ENCODE measurements around the gene CNDP1.
"Not testable (repeated sequence)": the region's sequence is repeated elsewhere in the genome, so short reads cannot be mapped to it uniquely, and the experiment has no call there.

Gene CNDP1

DNA sequence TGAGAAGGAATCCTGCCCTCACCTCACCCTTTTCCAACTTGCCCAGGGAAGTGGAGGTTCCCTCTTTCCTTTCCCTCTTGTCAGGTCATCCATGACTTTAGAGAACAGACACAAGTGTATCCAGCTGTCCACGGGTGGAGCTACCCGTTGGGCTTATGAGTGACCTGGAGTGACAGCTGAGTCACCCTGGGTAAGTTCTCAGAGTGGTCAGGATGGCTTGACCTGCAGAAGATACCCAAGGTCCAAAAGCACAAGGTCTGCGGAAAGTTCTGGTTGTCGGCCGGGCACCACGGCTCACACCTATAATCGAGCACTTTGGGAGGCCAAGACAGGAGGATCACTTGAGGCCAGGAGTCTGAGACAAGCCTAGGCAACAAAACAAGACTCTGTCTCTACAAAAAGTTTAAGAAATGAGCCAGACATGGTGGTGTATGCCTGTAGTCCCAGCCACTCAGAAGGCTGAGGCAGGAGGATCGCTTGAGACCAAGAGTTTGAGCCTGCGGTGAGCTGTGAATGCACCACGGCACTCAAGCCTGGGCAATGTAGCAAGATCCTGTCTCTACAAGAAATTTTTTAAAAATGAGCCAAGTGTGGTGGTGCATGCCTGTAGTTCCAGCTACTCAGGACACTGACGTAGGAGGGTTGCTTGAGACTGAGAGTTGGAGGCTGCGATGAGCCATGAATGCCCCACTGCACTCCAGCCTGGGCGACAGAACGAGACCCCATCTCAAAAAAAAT lies 14.0 kb upstream of the CNDP1 start:
- DNase-seq (ENCODE audit: low read depth in 2 of 3, low spot score in 1 of 3) = no peak

- DNase-seq (ENCODE audit: low read depth in 2 of 3, low spot score in 1 of 3) = no peak
Observed at GRCh38 chr18:74521068-74521725, 13.1 kb upstream of the CNDP1 start.

DNA sequence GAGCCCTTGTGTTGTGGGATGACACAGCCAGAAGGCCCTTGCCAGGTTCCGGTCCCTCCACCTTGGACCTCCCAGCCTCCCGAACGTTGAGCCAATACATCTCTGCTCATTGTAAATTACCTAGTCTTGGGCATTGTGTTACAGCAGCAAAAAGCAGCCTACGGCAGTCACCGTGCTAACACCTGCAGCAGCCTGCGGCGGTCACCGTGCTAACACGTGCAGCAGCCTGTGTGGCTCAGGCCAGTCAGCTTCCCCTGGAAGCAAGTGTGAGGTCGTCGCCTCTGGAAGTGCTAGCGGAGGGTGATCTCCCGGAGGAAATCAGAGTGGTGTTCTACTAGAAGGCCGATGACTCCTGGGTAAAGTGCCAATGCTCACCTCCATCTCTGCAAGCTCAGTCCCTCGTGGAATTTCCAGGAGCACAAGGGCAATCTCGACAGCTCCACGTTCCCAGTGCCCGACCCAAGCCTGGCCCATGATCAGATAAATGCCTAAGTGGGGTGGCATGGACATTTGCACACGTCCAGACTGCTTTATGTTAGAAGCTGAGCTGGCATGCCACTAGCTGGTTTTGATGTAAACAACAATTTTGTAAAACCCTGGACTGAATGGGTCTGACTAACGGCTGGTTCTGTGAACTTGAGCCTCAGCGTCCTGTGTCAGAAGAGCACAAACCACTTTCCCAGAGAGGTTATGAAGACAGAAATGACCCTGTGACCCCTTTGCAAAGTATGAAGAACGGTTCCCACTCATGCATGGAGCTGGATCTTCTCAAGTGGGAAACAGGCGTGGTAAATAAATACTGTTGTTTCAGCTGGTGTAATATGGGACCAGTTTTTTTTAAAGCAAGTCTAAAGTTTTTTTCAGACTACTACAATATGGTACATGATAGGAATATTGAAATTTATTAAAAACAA lies 11.4 kb upstream of the CNDP1 start:
- DNase-seq (ENCODE audit: low read depth in 2 of 3, low spot score in 1 of 3) = no peak

DNA sequence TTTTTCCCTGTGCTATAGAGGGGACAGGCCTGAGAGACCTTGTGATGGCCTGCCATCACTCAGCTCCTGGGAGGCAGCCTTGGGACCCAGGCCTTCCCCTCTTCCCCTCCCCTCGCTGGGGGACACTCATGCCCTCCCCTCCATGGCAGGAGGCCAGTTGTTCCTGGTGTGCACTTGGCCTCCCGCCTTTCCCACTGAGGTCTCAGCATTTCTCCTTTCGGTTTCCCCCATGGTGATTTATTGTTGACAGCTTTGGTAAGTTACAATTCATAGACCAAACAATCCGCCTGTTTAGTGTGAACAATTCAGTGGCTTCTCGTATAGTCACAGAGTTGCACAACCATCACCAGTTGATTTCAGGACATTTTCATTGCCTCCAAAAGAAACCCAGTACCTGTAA lies 10.2 kb upstream of the CNDP1 start:
- DNase-seq (ENCODE audit: low read depth in 2 of 3, low spot score in 1 of 3) = no peak

- not testable (repeated sequence) for DNase-seq (ENCODE audit: low read depth in 2 of 3, low spot score in 1 of 3)
Observed at GRCh38 chr18:74524915-74525314, 9.4 kb upstream of the CNDP1 start.

- no peak for DNase-seq (ENCODE audit: low read depth in 2 of 3, low spot score in 1 of 3)
Observed at GRCh38 chr18:74525741-74526140, 8.6 kb upstream of the CNDP1 start.

DNA sequence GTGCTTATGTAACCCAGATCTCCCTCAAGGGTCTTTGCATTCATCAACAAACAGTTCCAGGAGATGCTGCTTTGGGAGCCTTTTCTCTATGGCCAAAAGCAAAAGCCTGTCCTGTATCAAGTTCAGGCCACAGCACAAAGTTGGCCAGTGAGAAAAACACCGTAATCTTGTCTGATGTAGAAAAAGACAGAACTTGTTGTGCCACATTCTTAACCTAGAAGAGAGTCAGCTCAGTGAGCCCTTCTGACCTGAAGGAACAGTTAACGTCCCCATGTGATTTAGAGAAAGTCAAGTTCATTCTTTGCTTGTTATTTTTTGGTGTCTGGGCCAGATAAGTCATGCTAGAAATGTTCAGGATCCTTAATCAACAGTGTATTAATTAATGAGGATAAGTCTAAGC lies 7.8 kb upstream of the CNDP1 start:
- no peak for DNase-seq (ENCODE audit: low read depth in 2 of 3, low spot score in 1 of 3)

DNA sequence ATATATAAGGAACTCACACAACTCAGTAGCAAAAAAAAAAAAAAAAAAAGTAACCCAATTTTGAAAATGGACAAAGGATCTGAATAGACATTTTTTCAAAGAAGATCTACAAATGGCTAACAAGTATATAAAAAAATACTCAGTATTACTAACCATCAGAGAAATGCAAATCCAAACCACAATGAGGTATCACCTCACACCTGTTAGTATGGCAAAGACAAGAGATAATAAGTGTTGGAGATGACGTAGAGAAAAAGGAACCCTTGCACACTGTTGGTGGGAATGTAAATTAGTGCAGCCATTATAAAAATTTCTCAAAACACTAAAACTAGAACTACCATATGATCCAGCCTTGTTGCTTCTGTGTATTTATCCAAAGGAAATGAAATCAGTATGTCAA lies 5.8 kb upstream of the CNDP1 start:
- DNase-seq (ENCODE audit: low read depth in 2 of 3, low spot score in 1 of 3) = no peak

DNA sequence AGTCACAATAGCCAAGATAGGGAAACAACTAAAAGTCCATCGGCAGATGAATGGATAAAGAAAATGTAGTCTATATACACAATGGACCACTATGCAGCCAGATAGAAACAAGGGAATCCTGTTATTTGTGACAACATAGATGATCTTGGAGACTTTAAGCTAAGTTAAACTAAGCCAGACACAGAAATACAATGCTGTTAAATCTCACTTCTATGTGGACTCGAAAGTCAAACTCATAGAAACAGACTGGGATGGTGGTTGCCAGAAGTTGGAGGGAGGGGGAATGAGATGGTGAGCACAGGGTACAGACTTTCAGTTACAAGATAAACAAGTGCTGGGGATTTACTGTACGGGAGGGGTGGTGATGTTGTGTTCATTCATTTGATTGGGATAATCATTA lies 5.4 kb upstream of the CNDP1 start:
- no peak for DNase-seq (ENCODE audit: low read depth in 2 of 3, low spot score in 1 of 3)

DNA sequence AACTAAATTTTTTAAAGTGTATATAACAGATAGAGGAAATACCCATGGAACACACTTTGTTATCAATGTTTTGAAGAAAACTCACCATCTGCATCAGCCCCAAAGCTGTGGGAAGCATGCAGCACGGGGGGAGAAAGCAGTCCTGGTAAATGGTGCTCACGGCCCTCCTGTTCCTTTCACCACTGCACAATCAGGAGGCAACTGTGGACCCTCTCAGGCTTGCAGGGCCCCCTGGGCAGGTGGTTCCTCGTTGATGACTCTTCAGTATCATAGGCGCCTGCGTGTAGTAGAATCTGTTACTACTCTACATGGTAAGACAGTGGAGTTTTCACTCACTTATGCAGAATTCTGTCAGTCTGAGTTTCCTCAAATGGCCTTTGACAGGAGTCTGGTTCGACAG lies 4.9 kb upstream of the CNDP1 start:
- DNase-seq (ENCODE audit: low read depth in 2 of 3, low spot score in 1 of 3) = no peak

- no peak for DNase-seq (ENCODE audit: low read depth in 2 of 3, low spot score in 1 of 3)
Observed at GRCh38 chr18:74529811-74530583, 4.3 kb upstream of the CNDP1 start.

GRCh38 chr18:74530584-74530862 lies 3.8 kb upstream of the CNDP1 start:
- DNase-seq (ENCODE audit: low read depth in 2 of 3, low spot score in 1 of 3) = no peak

DNA sequence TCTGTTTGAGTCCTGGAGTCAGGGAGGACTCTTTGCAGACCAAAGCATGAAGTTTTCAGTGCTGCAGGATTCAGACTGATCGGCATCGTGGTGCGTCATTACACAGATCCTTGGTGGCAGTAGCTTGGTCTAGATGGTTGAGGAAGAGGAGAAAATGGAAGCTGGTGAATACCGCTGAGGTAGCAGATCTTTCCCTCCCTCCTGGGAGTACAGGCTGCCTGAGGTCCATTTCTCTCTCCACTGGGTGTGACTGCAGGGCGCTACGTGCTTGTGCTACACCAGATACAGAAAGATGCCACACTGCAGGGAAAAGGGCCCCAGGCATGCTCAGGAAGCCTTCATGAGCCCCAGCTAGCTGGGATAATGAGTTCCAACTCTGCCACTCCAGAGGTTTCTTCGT lies 3.3 kb upstream of the CNDP1 start:
- no peak for DNase-seq (ENCODE audit: low read depth in 2 of 3, low spot score in 1 of 3)

DNA sequence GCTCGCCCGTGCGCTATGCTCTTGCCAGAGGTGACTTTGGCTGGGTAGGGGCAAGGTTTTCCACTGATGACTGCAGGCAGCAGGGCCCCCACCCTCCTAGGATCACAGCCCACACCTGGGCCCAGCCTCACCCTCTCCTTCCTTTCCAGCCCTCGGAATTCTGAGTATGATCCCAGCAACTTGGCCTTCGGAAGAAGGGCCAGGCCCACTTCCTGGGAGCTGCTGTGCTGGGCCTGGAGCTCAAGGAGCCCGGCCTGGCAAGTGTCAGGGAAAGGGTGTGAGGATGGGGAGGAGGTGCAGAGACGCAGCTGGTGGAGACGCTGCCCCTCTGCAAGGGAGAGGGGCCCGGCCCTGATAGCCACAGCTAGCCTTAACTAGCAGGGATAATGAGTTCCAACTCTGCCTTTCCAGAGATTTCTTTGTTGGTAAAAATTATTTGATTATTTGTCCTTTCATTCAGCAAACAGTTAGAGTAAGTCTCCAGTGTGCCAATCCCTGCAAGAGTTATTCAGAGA lies 1.7 kb upstream of the CNDP1 start:
- DNase-seq (ENCODE audit: low read depth in 2 of 3, low spot score in 1 of 3) = no peak

DNA sequence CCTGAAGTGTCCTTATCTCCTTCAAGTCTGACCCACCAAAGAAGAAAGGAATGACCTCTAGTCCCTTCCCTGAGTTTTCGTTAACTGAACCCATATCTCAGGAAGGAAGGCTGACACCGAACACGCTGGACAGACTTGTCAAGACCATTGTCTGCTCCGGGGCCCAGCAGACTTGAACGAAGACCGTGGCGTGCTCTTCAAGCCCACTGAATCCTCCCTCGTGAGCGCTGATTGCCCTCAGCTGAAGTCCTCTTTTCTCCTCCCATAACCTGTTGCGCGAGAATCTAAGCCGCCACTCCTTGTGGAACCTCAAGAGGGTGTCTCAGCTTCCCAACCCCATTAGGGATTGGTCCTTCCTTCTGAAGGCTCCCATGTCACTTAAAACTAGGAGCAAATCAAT lies 634 bp upstream of the CNDP1 start:
- DNase-seq (ENCODE audit: low read depth in 2 of 3, low spot score in 1 of 3) = no peak

GRCh38 chr18:74534981-74535649 lies 815 bp downstream of the CNDP1 start:
- no peak for DNase-seq (ENCODE audit: low read depth in 2 of 3, low spot score in 1 of 3)

DNA sequence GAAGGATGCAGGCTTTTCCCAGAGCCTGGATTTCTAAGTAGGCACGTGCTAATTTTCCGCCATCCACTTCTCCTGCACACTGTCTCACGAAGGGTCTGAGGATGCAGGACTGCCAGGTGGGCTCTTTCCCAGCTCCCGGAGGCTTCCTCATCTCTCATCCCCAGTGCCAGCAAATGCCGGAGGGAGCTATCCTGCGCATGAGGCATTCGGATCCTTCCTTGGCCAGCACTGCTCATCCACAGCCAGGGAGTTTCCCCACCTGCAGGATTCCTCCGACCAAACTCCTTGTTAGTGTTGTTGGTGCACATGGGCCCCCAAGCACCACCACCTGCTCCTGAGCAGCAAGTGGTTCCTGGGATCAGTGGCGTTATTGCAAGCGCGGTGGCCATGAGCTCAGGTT lies 5.0 kb downstream of the CNDP1 start:
- DNase-seq (ENCODE audit: low read depth in 2 of 3, low spot score in 1 of 3) = no peak

DNA sequence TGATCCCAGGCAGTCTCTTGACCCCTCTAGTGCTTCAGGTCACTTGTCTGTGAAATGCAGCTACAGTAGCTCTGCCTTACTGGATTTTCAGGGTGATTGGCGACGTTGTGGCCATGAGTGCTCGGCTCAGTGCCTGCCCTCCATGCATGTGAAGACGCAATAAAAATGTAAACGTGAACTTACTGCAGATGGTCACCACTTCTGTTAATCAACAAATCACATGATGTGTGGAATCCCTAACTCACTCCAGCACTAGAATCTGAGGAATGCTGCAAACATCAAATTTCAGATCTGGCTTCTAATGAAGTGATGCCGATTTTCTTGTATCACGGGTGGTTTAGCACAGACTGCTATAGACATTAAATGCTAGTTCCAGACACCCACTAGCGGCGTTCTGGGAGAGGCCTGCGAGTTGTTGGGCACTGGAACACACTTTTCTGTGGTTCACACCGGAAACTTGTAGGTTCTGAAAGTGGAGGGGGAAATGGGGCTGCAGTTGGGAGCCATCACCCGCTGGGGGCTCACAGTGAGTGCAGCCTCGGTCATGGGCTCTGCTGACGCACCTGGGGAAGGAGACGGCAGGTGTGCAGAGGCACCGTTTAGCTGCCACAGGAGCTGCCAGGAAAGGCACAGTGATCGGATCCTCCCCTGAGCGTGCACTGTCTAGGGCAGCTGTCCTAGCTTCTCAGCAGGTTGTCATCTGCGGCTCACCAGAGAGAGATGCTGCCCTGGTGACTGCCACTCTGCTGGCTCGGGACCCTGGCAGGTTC lies 6.5 kb downstream of the CNDP1 start:
- no peak for DNase-seq (ENCODE audit: low read depth in 2 of 3, low spot score in 1 of 3)

- DNase-seq (ENCODE audit: low read depth in 2 of 3, low spot score in 1 of 3) = no peak
Observed at GRCh38 chr18:74541703-74542555, 7.6 kb downstream of the CNDP1 start.

All from stimulated activated CD4-positive, alpha-beta T cell treated with anti-CD3 and anti-CD28 coated beads, Interleukin-12 subunit alpha, Interleukin-12 subunit beta, amount 100 ng/mL, for 48 hours (primary cell).